GM19238 (cell line): ENCODE data around the gene TPST2.

Experiments used
- DNase-seq: peaks from one replicate; pipeline ENCODE4 v3.0.0; 2011; ENCODE audit warnings: low spot score; ENCODE audit not compliant: insufficient read length

The TPST2 gene

DNA sequence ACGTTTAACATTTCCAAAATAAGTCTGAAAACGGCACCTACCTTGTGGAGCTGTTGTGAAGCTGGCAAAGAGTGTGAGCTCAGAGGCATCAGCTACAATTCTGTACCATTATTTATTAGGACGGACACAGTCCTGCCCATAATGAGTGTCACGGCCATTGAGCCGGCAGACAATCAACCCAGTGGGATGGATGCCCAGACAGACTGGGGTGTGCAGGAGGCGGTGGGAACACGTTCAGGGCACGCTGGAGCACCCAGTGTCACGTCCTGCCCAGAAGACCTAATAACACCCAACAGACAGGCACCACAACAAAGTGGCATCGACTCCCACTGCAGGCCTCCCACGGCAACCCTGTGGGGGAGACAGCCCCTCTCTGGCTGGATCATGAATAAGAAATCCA lies 34.5 kb downstream of the TPST2 start:
- no peak for DNase-seq

GRCh38 chr22:26554956-26555355 lies 35.0 kb downstream of the TPST2 start:
- no peak for DNase-seq

- no peak for DNase-seq
These were observed 36.7 kb downstream of the TPST2 start for GRCh38 chr22:26553056-26553752.

DNA sequence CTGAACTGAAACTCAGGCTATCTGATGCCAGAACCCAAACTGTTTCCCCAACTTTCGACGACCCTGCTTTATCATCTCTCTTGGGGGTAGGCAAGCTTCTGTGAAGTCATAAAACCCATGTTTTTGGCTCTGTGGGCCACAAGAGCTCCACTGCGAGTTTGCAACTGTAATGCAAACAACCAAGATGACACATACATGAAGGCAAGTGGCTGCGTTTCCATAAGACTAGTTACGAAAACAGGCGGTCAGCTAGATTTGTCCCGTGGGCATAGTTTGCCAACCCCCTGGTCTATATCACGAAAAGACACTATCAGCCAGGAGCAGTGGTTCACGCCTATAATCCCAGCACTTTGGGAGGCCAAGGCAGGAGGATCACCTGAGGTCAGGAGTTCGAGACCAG lies 37.5 kb downstream of the TPST2 start:
- no peak for DNase-seq

- DNase-seq, result no peak
These were observed 38.4 kb downstream of the TPST2 start for GRCh38 chr22:26551568-26551967.

DNA sequence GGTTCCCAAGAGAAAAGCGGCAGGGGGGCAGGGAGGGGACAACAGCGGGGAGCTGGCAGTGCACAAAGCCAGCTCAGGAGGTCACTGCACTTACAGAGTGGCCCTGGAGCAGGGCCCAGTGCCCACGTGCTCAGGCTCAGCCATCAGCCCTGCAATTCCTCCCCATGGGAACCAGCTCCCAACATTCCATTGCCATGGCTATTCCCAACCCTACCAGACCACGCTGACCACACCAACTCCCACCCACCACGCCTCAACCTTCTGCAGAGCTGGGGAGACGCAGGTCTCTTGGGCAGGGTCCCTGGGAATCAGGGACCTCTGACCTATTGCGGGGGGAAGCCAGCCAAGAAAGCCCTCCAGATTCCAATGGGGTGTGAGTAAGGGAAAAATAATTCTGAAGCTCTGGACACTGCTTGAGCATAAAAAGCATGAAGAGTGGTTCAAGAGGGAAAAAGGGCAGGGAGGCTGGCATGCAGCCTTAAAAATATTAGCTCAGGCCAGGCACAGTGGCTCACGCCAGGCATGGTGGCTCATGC lies 39.4 kb downstream of the TPST2 start:
- DNase-seq, result no peak

- DNase-seq, result no peak
These were observed 39.9 kb downstream of the TPST2 start for GRCh38 chr22:26549902-26550497.

DNA sequence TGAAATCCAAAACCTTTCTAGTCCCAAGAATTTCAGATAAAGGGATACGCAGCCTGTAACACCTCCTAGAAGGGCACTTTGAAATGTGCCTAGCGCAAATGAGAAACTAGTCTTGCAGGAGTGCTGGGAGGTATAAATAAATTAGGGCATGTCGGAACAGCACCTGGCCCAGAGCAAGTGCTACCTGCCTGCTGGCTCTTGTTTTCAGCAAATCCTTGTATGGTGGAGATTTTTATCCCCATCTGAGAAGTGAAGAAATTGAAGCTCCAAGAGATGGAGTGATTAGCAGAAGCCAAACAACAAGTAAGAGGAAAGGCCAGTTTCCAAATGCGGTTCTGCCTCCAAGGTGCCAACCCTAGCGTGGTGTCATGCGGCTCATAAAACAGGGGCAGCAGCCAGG lies 40.9 kb downstream of the TPST2 start:
- DNase-seq, result no peak

DNA sequence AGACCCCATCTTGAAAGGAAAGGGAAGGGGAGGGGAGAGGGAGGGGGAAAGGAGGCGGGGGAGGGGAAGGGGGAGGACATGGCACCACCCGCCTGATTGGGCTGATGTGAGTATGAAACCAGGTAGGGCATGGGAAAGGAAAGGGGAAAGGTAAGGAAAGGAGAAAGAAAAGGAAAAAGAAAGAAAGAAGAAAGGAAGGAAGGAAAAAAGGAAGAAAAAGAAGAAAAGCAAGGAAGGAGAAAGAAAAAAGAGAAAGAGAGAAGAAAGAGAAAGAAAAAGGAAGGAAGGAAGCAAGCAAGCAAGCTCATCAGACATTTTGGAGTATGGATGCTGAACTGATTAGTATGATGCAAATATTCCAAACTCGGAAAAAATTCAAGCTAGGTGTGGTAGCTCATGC lies 41.6 kb downstream of the TPST2 start:
- DNase-seq, result no peak

- no peak for DNase-seq
These were observed 42.1 kb downstream of the TPST2 start for GRCh38 chr22:26547837-26548236.

GRCh38 chr22:26547426-26547825 lies 42.5 kb downstream of the TPST2 start:
- no peak for DNase-seq

DNA sequence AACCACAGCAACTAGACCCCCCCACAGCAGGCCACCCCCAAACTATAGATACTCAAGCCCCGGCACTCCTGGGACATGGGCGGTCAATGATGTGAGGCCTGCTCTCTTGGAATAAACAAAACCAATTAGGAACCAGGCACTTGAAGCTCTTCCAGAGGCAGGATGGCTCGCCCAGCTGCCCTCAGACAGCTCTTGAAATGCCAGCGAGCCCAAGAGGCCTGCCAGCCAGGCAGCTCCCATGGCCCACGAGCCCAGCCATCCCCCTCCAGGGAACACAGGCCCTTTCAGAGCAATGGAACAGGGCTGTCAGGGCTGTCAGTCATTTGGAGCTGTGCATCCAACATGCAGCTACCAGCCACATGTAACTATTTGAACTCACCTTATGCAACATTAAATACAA lies 43.6 kb downstream of the TPST2 start:
- no peak for DNase-seq

GRCh38 chr22:26545827-26546226 lies 44.1 kb downstream of the TPST2 start:
- DNase-seq, result no peak

DNA sequence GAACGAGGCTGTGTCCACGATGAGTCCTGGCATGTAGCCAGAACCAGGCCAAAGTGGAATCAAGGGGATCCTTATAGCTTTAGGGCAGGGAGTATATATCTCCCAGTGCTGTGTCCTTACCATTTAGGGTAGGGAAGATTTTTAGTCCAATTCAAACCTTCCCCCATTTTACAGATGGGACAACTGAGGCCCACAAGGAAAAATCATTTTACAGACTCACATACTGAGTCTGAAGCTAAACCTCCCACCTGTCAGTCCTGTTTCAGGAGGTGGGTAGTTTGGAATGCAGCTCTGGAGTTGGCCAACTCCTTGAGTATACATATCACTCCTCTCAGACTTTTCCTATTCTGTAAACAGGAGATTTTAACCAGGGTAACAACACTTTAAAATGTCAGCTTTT lies 44.5 kb downstream of the TPST2 start:
- no peak for DNase-seq

DNA sequence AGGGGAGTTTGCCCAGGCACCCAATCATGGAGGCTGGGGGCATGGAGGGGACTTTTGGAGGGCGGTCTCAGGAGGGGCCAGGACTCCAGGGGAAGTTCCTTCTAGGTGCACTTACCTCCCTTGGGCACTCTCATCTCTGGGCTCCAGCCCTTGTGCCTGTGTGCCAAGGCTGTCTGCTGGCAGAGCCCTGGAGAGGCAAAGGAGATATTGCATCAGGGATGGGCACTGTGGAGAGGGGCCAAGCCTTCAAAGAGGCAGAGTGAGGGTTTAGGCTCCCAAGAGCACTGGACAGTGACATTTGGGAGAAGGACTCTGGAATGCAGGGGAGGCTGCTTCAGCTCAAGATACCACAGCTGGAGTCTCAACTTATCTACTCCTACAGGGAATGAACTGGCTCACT lies 45.4 kb downstream of the TPST2 start:
- DNase-seq, result no peak

DNA sequence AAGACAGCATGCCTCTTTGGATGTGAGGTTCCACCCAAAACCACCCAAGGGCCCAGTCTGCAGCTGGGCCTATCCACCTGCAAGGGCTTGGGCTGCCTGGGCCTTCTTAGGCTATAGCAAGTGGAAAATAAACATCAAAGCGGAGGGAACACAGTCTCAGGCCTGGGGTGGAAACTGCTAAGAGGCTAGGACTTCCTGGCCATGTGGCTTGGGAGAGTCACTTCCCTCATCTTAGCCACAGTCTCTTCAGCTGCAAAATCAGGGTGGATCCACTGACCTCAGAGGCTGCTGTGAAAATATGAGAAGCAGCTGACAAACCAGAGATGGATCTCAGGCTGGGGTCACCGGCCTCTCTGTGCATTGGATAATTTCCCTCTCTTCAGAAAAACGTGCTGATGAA lies 47.1 kb downstream of the TPST2 start:
- DNase-seq, result no peak

GRCh38 chr22:26541167-26541819 lies 48.6 kb downstream of the TPST2 start:
- DNase-seq, result no peak

DNA sequence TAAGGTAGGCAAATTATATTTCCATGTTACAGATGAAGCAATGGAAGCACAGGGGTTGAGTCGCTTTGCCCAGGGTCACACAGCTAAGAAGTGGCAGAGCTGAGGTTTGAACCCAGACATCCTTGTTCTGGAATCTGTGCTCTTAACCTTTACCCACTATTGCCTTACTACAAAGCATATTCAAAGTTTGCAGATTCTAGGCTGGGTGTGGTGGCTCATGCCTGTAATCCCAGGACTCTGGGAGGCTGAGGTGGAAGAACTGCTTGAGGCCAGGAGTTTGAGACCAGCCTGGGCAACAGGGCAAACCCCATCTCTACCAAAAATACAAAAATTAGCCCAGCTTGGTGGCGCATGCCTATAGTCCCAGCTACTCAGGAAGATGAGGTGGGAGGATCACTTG lies 49.8 kb downstream of the TPST2 start:
- no peak for DNase-seq

- no peak for DNase-seq
These were observed 53.2 kb downstream of the TPST2 start for GRCh38 chr22:26536762-26537134.

GRCh38 chr22:26536056-26536761 lies 53.7 kb downstream of the TPST2 start:
- DNase-seq, result no peak

DNA sequence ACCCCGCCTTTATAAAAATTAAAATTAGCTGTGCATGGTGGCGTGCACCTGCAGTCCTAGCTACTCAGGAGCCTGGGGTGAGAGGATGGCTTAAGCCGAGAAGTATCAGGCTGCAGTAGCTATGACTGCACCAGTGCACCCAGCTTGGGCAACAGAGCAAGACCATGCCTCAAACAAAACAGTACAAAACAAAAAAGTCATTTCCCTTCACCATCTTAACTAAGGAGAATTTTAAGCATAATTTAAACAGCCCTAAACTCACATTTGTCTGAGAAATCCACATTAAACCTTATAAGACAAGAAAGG lies 54.4 kb downstream of the TPST2 start:
- no peak for DNase-seq

- DNase-seq, result no peak
These were observed 54.9 kb downstream of the TPST2 start for GRCh38 chr22:26534874-26535602.
